HG03342 (cell line): ENCODE measurements around the gene CREBBP.

ENCODE experiments used
- ATAC-seq: cut with Tn5 transposase; IDR thresholded peaks from one replicate; pipeline ENCODE4 v1.9.1; 2021; ENCODE audit warnings: mild to moderate bottlenecking, moderate library complexity; ENCODE audit not compliant: unreplicated experiment

Gene CREBBP

DNA sequence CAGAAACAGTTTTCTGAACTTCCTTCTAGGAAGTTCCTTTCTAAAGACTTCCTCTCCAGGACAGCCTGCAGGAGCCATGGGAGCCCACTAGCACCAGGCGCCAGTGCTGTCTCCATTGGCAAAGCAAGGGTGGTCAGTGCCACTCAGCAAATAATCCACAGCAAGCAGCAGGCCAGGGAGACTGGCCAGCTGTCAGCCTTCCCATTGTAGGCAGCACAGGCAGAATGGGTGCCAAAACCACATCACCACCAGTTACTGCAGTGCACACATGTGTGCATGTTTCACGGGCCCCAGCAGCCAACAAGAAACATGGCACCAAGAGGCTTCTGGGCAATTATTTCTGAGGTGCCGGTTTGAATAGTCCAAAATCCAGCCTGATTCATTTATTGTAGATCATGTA lies 199.3 kb downstream of the CREBBP start:
- no peak for ATAC-seq

DNA sequence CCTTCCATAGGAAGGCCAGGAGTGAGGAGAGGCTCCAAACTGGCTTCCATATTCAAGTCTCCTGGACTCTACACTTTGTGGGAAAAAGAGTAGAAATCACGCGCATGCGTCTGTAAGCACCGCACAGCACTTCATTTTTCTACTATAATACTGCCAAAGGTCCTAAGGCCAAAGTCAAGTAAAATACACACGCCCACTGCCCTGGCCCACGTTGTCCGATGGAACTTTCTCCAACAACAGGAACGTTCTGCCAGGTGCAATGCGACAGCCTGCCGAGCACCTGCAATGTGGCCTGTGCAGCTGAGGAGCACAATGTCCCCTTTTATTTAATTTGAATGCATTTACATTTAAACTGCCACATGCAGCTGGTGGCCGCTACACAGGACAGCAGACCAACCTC lies 202.5 kb downstream of the CREBBP start:
- ATAC-seq, result no peak

DNA sequence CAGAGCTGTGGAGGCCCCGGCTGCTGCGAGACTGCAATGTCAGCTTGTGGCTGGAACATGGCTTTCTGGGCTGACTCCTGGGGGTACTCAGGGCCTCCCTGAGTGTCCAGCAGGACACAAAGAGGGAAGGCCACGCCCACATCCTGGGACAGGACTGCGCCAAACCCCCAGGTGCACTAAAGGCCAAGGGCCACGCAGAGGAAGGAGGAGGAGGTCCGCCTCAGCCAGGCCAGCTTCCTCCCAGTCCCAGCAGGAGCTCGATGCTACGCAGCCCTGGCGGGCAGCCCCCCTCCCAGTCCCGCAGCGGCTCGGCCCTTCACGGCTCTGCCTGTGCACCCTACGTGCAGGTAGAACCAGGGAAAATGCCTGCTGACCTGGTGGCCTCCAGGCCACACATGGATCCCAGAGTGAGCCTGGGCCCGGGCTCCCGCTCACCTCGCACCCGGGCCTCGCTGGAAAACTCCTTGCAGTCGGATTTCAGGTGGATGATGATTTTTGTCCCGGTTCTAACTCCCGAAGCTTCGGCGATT lies 204.8 kb downstream of the CREBBP start:
- no peak for ATAC-seq
